CD8-positive, alpha-beta memory T cell (primary cell): ENCODE results near the gene ZER1. TPM values are rescaled to one million over a fixed set of nuclear protein-coding genes. Genes with fewer than 3 reads are reported as not detected.

Experiments used
- CTCF ChIA-PET: fragments of 350-600 bp; sonication (Branson Sonifier 250); formaldehyde crosslinking; loops from one replicate; lab custom pipeline; 2021; ENCODE audit warnings: antibody characterized with exemption; lab: Charles Lee
- POLR2A ChIA-PET: fragments of 350-600 bp; sonication (Branson Sonifier 250); formaldehyde crosslinking; loops from one replicate; lab custom pipeline; 2021; ENCODE audit warnings: antibody characterized with exemption; lab: Charles Lee
- DNase-seq, 5 donors: peaks; one replicate each; pipeline versions ENCODE4 v3.0.0 to v3.0.0-alpha.2; 2020 to 2022; ENCODE audit warnings: mixed read lengths in 1 of 5
- H3K27ac ChIP-seq: one replicate; pipeline ENCODE4 v1.7.0; 2013; ENCODE audit warnings: low read depth, mild to moderate bottlenecking, low read length, moderate library complexity
- H3K27me3 ChIP-seq: 2 replicates; pipeline ENCODE4 v1.7.0; 2013; ENCODE audit warnings: low read length, mild to moderate bottlenecking; ENCODE audit not compliant: insufficient read depth, poor library complexity, severe bottlenecking
- H3K36me3 ChIP-seq: 2 replicates; pipeline ENCODE4 v1.7.0; 2013; ENCODE audit warnings: mild to moderate bottlenecking, low read length, moderate library complexity; ENCODE audit not compliant: insufficient read depth
- H3K4me1 ChIP-seq: 2 replicates; pipeline ENCODE4 v1.7.0; 2013; ENCODE audit warnings: mild to moderate bottlenecking, low read length, moderate library complexity; ENCODE audit not compliant: insufficient read depth
- H3K4me3 ChIP-seq: 2 replicates; pipeline ENCODE4 v1.7.0; 2013; ENCODE audit warnings: mild to moderate bottlenecking, low read length
- H3K9me3 ChIP-seq: 2 replicates; pipeline ENCODE4 v1.7.0; 2013; ENCODE audit warnings: mild to moderate bottlenecking, low read length
- H3K27ac Mint-ChIP-seq, 8 donors: one replicate each; pipeline ENCODE4 v1.8.0; 2020 to 2021; ENCODE audit warnings: mixed read lengths in 8 of 8, mild to moderate bottlenecking in 6 of 8, inconsistent platforms in 3 of 8, moderate library complexity in 3 of 8
- H3K27me3 Mint-ChIP-seq, 2 donors: one replicate each; pipeline ENCODE4 v1.8.0; 2020 to 2021; ENCODE audit warnings: mixed read lengths in 2 of 2, mild to moderate bottlenecking in 1 of 2, moderate library complexity in 1 of 2
- H3K36me3 Mint-ChIP-seq, 3 donors: one replicate each; pipeline ENCODE4 v1.8.0; 2020 to 2021; ENCODE audit warnings: mixed read lengths in 3 of 3, inconsistent platforms in 1 of 3, mild to moderate bottlenecking in 1 of 3
- H3K4me1 Mint-ChIP-seq, 3 donors: one replicate each; pipeline ENCODE4 v1.8.0; 2020 to 2021; ENCODE audit warnings: mixed read lengths in 3 of 3, inconsistent platforms in 1 of 3, mild to moderate bottlenecking in 1 of 3
- H3K4me3 Mint-ChIP-seq, 7 donors: one replicate each; pipeline ENCODE4 v1.8.0; 2020 to 2021; ENCODE audit warnings: mixed read lengths in 7 of 7, mild to moderate bottlenecking in 6 of 7, moderate library complexity in 4 of 7, inconsistent platforms in 2 of 7
- H3K9me3 Mint-ChIP-seq, 5 donors: one replicate each; pipeline ENCODE4 v1.8.0; 2020 to 2022; ENCODE audit warnings: mixed read lengths in 5 of 5, mild to moderate bottlenecking in 3 of 5, moderate library complexity in 2 of 5, inconsistent platforms in 1 of 5
- polyA plus RNA-seq: library from polyadenylated mRNA; unstranded; fragments of 300-500 nt; fragmentation: Illumina TruSeq; gene quantifications from one replicate; pipeline ENCODE4 v1.2.3, GENCODE V29; 2021
- total RNA-seq, 2 experiments: library from RNA; stranded (reverse); gene quantifications; one replicate each; pipeline ENCODE4 v1.2.3, GENCODE V29; 2021

Gene ZER1
- total and polyA plus RNA-seq, 3 experiments from 2014 or later = 18.3 to 46.2 (median 18.7) TPM

DNA sequence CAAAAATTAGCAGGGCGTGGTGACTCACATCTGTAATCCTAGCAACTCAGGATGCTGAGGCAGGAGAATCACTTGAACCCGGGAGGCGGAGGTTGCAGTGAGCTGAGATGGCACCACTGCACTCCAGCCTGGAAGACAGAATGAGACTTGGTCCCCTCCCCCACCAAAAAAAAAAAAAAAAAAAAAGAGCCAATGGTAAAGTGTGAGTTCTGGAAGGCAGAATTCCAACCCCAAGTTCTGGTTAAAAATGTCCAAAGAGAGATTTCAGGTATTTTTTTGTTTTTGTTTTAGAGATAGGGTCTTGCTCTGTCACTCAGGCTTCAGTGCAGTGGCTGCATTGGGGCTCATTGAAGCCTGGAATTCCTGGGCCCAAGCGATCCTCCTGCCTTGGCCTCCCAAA, 84.3 kb downstream of the ZER1 start:
- Mint-ChIP-seq H3K4me1 (peaks cover 56 to 75% (median 67%) of the 10 kb centered on the region in 3 donors), H3K9me3 (no peaks in the 10 kb centered on the region), H3K36me3 (peaks cover 7 to 26% (median 8%) of the 10 kb centered on the region in 3 donors), H3K4me3 (peak overlapping the region in 5 of 7 donors; percentile 85 to 95 (median 90)), H3K27me3 (no peaks in the 10 kb centered on the region), H3K27ac (peak overlapping the region in 6 of 8 donors; percentile 19 to 99 (median 94))
- Histone ChIP-seq H3K36me3 (peaks cover 14% of the 10 kb centered on the region), H3K27ac (no peak overlapping the region), H3K4me3 (no peak overlapping the region), H3K4me1 (peaks cover 63% of the 10 kb centered on the region), H3K9me3 (no peaks in the 10 kb centered on the region), H3K27me3 (no peaks in the 10 kb centered on the region)
- ChIA-PET POLR2A (no interaction called here), CTCF (interaction anchor here (1.1 kb wide), 1 partner anchor 15 kb away, joined by 5 read pairs; the partner anchor contains the start of gene PKN3)
- no peak for DNase-seq

DNA sequence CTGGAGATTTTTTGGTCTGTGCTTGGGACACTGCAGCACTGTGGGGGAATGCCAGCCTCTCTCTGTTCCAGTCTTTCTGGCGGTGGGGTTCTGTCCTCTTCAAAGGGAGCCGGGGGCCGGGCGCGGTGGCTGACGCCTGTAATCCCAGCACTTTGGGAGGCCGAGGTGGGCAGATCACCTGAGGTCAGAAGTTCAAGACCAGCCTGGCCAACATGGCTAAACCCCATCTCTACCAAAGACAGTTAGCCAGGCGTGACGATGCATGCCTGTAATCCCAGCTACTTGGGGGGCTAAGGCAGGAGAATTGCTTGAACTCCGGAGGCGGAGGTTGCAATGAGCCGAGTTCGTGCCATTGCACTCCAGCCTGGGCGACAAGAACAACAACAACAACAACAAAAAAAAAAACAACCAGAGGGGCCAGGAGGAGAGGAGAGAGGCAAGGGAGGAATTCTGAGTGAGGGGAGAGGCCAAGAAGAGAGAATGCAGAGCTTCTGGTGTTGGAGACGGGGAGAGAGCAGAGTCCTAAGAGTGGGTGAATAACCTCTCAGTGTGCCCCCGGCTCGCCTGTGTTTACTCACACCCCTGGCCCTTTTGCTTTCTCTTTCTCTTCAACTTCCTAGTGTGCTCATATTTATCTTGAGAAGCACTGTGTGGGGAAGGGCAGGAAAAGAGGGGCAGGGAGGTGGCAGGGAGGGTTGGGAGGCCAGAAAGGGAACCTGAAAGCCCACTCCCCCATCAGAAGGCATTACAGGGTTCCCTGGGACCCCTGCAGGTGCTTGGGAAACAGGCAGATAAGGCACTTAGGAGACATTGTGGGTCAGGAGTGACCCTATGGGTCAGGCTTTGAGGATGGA, 85.9 kb downstream of the ZER1 start:
- Mint-ChIP-seq H3K36me3 (peaks cover 0 to 15% (median 0%) of the 10 kb centered on the region in 3 donors), H3K4me3 (peak overlapping the region; percentile 92 to 98 (median 95)), H3K27ac (peak overlapping the region; percentile 93 to 99 (median 96)), H3K27me3 (no peaks in the 10 kb centered on the region), H3K9me3 (no peaks in the 10 kb centered on the region), H3K4me1 (peaks cover 47 to 67% (median 59%) of the 10 kb centered on the region in 3 donors)
- Histone ChIP-seq H3K4me1 (peaks cover 55% of the 10 kb centered on the region), H3K4me3 (peak overlapping the region; percentile 81), H3K9me3 (no peaks in the 10 kb centered on the region), H3K27me3 (no peaks in the 10 kb centered on the region), H3K27ac (peak overlapping the region; percentile 74), H3K36me3 (no peaks in the 10 kb centered on the region)
- POLR2A ChIA-PET = no interaction called here
- CTCF ChIA-PET = interaction anchor here (0.8 to 1.3 kb wide), 2 partner anchors 9 to 40 kb away, joined by 3 read pairs; no protein-coding TSS in a partner anchor
- DNase-seq = peak; percentile 18 to 62 (median 36)

DNA sequence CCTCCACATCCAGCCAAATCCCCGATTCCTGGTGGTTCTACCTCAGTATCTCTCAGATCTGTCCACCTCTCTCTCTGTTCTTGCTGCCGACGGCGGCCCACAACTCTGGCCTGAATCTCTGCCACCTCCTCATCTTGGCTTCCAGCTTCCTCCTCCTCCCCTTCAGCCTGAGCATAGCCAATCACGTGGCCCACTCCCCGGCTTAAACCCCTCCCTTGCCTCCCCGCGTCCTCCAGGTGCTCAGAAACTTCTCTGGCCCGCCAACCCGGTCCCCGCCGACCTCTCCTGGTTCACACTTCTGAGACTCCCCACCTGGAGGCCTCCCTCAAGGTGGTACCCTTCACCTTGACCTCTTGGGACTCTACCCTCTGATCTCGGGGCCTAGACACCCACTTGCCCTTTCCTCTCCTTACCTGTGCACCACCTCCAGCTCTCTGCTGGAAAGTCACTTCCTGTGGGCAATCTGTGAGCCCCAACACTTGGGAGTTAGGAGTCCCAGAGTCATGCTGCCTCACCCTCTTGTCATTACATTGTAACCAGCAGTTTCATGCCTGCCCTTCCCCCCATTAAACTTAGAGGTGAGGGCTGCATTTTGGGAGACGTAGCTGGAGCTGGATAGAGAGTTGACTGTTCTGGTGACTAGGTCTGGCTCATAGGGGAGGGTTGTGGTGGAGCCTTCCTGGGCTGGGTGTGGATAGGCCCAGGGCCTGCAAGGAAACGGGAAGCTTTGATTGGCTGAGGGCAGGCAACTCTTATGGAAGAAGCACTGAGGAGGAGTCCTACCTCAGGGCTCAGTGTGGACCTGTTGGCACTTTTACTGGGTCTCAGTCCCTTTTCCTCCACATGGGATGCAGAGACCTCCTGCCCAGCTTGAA, 87.2 kb downstream of the ZER1 start:
- peaks cover 42 to 60% (median 53%) of the 10 kb centered on the region in 3 donors for H3K4me1 Mint-ChIP-seq
- POLR2A ChIA-PET = interaction anchor here (0.5 to 1.3 kb wide), 6 partner anchors 9 to 86 kb away, joined by 3 to 6 read pairs (median 4); partner anchors contain the start of gene ZDHHC12
- peaks cover 52% of the 10 kb centered on the region for H3K4me1 ChIP-seq

DNA sequence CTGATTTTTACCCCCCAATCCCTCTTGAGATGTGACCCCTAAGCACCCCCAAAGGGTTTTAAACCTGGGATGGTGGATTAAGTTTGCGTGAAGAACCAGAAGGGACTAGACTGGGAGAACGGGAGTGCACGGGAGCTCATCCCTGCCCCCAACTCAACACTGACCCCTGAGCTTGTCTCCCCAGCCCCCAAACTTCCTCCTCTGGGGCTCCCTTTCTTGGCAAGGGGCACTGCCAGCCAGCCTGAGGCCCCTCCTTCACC, 87.7 kb downstream of the ZER1 start:
- Mint-ChIP-seq H3K4me3 (peak overlapping the region; percentile 92 to 98 (median 95)), H3K36me3 (peaks cover 0 to 9% (median 0%) of the 10 kb centered on the region in 3 donors), H3K9me3 (no peaks in the 10 kb centered on the region), H3K4me1 (peaks cover 42 to 60% (median 53%) of the 10 kb centered on the region in 3 donors), H3K27me3 (no peaks in the 10 kb centered on the region), H3K27ac (peak overlapping the region; percentile 93 to 99 (median 96))
- Histone ChIP-seq H3K36me3 (no peaks in the 10 kb centered on the region), H3K27me3 (no peaks in the 10 kb centered on the region), H3K4me3 (peak overlapping the region; percentile 81), H3K4me1 (peaks cover 52% of the 10 kb centered on the region), H3K9me3 (no peaks in the 10 kb centered on the region), H3K27ac (peak overlapping the region; percentile 8)
- ChIA-PET POLR2A (interaction anchor here (0.5 to 1.3 kb wide), 6 partner anchors 9 to 87 kb away, joined by 3 to 6 read pairs (median 4); partner anchors contain the start of gene ZDHHC12), CTCF (interaction anchor here (0.8 to 1.2 kb wide), 3 partner anchors 18 to 26 kb away, joined by 3 to 6 read pairs (median 3); partner anchors contain the start of gene PKN3)
- no peak for DNase-seq

More for the DNA sequence above, 87.2 kb downstream of the ZER1 start:
- Histone ChIP-seq H3K27me3 (no peaks in the 10 kb centered on the region), H3K27ac (peak overlapping the region; percentile 8), H3K4me3 (peak overlapping the region; percentile 81), H3K36me3 (no peaks in the 10 kb centered on the region), H3K9me3 (no peaks in the 10 kb centered on the region)
- CTCF ChIA-PET = interaction anchor here (0.8 to 1.3 kb wide), 5 partner anchors 8 to 38 kb away, joined by 3 to 6 read pairs (median 3); partner anchors contain the start of gene PKN3
- Mint-ChIP-seq H3K27me3 (no peaks in the 10 kb centered on the region), H3K27ac (peak overlapping the region; percentile 93 to 99 (median 96)), H3K4me3 (peak overlapping the region; percentile 92 to 98 (median 95)), H3K36me3 (peaks cover 0 to 9% (median 0%) of the 10 kb centered on the region in 3 donors), H3K9me3 (no peaks in the 10 kb centered on the region)
- DNase-seq = peak; percentile 65 to 82 (median 69)

DNA sequence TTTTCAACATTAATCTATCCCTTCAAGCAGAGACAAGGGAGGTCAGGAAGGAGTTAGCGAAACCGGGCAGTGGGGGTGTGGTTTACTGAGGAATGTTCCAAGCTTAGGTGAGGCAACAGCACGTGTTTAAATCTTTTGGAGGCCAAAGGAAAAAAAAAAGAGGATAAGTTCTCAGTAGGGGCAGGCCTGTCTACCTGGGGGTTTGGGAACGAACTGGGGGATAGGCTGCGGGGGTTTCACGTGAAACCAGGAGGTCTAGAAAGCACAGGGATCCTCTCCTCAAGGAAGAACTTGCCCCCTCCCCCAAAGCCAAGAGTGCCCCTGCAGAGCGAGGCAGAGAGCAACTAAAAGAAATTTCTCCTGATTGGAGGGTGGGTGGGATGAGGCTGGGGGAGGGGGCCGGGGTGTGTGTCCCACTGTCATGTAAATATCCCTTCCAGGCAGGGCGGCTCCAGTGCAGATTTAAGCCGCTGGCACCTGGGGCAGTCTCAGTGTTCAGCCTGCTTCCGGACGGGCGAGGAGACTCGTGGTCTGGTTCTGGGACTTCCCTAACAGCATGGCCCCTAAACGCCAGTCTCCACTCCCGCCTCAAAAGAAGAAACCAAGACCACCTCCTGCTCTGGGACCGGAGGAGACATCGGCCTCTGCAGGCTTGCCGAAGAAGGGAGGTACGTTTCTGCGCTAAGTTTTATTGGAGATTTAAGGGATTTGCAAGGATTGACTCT, 88.2 kb downstream of the ZER1 start:
- H3K4me3 ChIP-seq = peak overlapping the region; percentile 81
- Mint-ChIP-seq H3K4me1 (peaks cover 42 to 60% (median 53%) of the 10 kb centered on the region in 3 donors), H3K27ac (peak overlapping the region; percentile 93 to 99 (median 96)), H3K27me3 (no peaks in the 10 kb centered on the region), H3K36me3 (peaks cover 0 to 9% (median 0%) of the 10 kb centered on the region in 3 donors), H3K9me3 (no peaks in the 10 kb centered on the region), H3K4me3 (peak overlapping the region; percentile 92 to 98 (median 95))
- peak overlapping the region; percentile 8 for H3K27ac ChIP-seq
- H3K4me1 ChIP-seq = peaks cover 51% of the 10 kb centered on the region
- DNase-seq = peak in 4 of 5 donors; percentile 12 to 27 (median 17)
- H3K9me3 ChIP-seq = no peaks in the 10 kb centered on the region
- POLR2A ChIA-PET = interaction anchor here (0.6 to 1.3 kb wide), 6 partner anchors 10 to 346 kb away, joined by 3 to 5 read pairs (median 4); partner anchors contain the start of gene ZDHHC12
- CTCF ChIA-PET = interaction anchor here (1.2 kb wide), 1 partner anchor 19 kb away, joined by 3 read pairs; the partner anchor contains the start of gene PKN3
- no peaks in the 10 kb centered on the region for H3K27me3 ChIP-seq
- no peaks in the 10 kb centered on the region for H3K36me3 ChIP-seq

Other genes starting within 250 kb of the ZER1 start
- gene SPTAN1, start 219.3 kb downstream of the ZER1 start, total RNA-seq = 100 to 1,000 TPM; 195 to 203 TPM
- 132 TPM for gene SPTAN1, start 219.3 kb downstream of the ZER1 start, polyA plus RNA-seq
- 10 to 100 TPM; 67.7 to 68.6 TPM for gene DYNC2I2, start 115.1 kb downstream of the ZER1 start, total RNA-seq
- 3.0 TPM for gene DYNC2I2, start 115.1 kb downstream of the ZER1 start, polyA plus RNA-seq
- gene SET, start 82.7 kb downstream of the ZER1 start, total RNA-seq = 1,000 to 10,000 TPM in 1 of 2 experiments, 100 to 1,000 TPM in 1; 939 to 1,027 TPM
- gene SET, start 82.7 kb downstream of the ZER1 start, polyA plus RNA-seq = 229 TPM
- 1 to 10 TPM; 7.5 to 7.9 TPM for gene PKN3, start 69.4 kb downstream of the ZER1 start, total RNA-seq
- gene PKN3, start 69.4 kb downstream of the ZER1 start, polyA plus RNA-seq = 1.4 TPM
- 10 to 100 TPM; 76.1 to 82.0 TPM for gene ZDHHC12, start 47.8 kb downstream of the ZER1 start, total RNA-seq
- 67.3 TPM for gene ZDHHC12, start 47.8 kb downstream of the ZER1 start, polyA plus RNA-seq
- 10 to 100 TPM; 23.0 to 24.6 TPM for gene TBC1D13, start 15.3 kb upstream of the ZER1 start, total RNA-seq
- gene TBC1D13, start 15.3 kb upstream of the ZER1 start, polyA plus RNA-seq = 36.8 TPM
- gene ENDOG, start 46.6 kb upstream of the ZER1 start, total RNA-seq = 10 to 100 TPM; 22.3 to 23.3 TPM
- gene ENDOG, start 46.6 kb upstream of the ZER1 start, polyA plus RNA-seq = 29.6 TPM
- gene SPOUT1, start 57.9 kb upstream of the ZER1 start, total RNA-seq = 100 to 1,000 TPM; 137 to 143 TPM
- gene SPOUT1, start 57.9 kb upstream of the ZER1 start, polyA plus RNA-seq = 77.3 TPM
- 10 to 100 TPM in 1 of 2 experiments, 1 to 10 TPM in 1; 8.9 to 10.4 TPM for gene KYAT1, start 110.0 kb upstream of the ZER1 start, total RNA-seq
- gene KYAT1, start 110.0 kb upstream of the ZER1 start, polyA plus RNA-seq = 8.8 TPM
- 10 to 100 TPM; 27.3 to 27.6 TPM for gene LRRC8A, start 110.2 kb upstream of the ZER1 start, total RNA-seq
- gene LRRC8A, start 110.2 kb upstream of the ZER1 start, polyA plus RNA-seq = 42.7 TPM
- under 1 TPM in 1 of 2 experiments, not detected in 1; 0.20 TPM for gene PHYHD1, start 149.1 kb upstream of the ZER1 start, total RNA-seq
- 0.64 TPM for gene PHYHD1, start 149.1 kb upstream of the ZER1 start, polyA plus RNA-seq
- 10 to 100 TPM; 15.3 to 17.1 TPM for gene DOLK, start 175.7 kb upstream of the ZER1 start, total RNA-seq
- gene DOLK, start 175.7 kb upstream of the ZER1 start, polyA plus RNA-seq = 6.8 TPM
- 100 to 1,000 TPM; 144 to 150 TPM for gene NUP188, start 175.8 kb upstream of the ZER1 start, total RNA-seq
- gene NUP188, start 175.8 kb upstream of the ZER1 start, polyA plus RNA-seq = 41.3 TPM